Choroid plexus epithelial cell (primary cell): Measurements from ENCODE around the gene AFAP1L1.

Experiments used
- DNase-seq: peaks from one replicate; pipeline ENCODE4 v3.0.0-alpha.2; 2010; ENCODE audit warnings: low read depth
- H3K4me3 ChIP-seq: 2 replicates; pipeline ENCODE4 v1.5.1; 2011; ENCODE audit warnings: low read depth, mild to moderate bottlenecking, control low read depth, low read length, moderate library complexity
- TF ChIP-seq, protein P1 (sequence below): conservative IDR thresholded peaks from 2 replicates; pipeline ENCODE4 v1.5.1; 2011; ENCODE audit warnings: low read depth, mild to moderate bottlenecking, control low read depth, inconsistent platforms, low read length, moderate library complexity

Gene AFAP1L1

GRCh38 chr5:149283626-149284480 is 12.2 kb downstream of the AFAP1L1 start:
- TF ChIP-seq, protein P1, sequence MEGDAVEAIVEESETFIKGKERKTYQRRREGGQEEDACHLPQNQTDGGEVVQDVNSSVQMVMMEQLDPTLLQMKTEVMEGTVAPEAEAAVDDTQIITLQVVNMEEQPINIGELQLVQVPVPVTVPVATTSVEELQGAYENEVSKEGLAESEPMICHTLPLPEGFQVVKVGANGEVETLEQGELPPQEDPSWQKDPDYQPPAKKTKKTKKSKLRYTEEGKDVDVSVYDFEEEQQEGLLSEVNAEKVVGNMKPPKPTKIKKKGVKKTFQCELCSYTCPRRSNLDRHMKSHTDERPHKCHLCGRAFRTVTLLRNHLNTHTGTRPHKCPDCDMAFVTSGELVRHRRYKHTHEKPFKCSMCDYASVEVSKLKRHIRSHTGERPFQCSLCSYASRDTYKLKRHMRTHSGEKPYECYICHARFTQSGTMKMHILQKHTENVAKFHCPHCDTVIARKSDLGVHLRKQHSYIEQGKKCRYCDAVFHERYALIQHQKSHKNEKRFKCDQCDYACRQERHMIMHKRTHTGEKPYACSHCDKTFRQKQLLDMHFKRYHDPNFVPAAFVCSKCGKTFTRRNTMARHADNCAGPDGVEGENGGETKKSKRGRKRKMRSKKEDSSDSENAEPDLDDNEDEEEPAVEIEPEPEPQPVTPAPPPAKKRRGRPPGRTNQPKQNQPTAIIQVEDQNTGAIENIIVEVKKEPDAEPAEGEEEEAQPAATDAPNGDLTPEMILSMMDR: no peak
- no peak overlapping the region for H3K4me3 ChIP-seq
- DNase-seq: no peak

DNA sequence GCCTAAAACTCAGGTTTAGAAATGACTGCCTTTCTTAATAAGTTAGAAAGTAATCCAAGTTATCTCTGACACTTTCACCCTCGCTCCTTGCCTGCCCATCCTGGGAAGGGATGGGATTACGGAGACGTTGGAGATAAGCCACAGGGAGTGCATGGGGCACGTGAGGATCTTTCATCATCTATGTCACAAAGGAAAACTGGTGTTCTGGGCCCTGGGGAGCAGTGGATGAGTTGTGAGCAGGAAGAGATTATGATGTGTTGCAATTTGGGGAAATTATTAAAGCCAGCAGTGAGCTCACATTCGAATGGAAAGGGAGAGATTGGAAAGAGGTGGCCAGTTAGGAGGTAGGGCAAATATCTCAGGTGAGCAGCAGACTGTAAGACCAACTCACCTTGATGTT is 12.8 kb downstream of the AFAP1L1 start:
- DNase-seq: peak; percentile 57
- no peak overlapping the region for H3K4me3 ChIP-seq
- TF ChIP-seq, protein P1: no peak

GRCh38 chr5:149285153-149285552 is 13.5 kb downstream of the AFAP1L1 start:
- no peak for DNase-seq
- TF ChIP-seq, protein P1: no peak
- H3K4me3 ChIP-seq: no peak overlapping the region

DNA sequence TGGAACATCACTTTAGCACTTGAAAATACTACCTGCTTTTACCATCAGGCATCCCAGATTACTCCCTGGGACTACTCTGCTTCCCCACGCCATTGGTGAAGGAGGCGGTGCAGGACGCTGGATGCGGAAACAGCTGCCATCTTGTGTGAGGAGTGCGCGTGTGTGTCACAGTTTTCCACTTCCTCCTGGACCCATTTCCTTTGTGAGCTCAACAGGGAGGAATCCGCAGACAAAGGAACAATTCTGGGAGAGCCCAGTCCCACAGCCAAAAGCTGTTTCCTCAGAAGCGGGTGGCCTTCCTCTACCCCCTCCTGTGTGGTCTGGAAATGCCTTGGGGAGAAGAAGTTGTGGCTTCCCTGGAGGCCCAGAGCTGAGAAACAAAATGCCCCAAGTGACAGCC is 16.8 kb downstream of the AFAP1L1 start:
- no peak overlapping the region for H3K4me3 ChIP-seq
- DNase-seq: no peak
- TF ChIP-seq, protein P1: no peak

- DNase-seq: no peak
- H3K4me3 ChIP-seq: no peak overlapping the region
- TF ChIP-seq, protein P1: no peak
These were observed 17.6 kb downstream of the AFAP1L1 start for GRCh38 chr5:149289301-149289700.

DNA sequence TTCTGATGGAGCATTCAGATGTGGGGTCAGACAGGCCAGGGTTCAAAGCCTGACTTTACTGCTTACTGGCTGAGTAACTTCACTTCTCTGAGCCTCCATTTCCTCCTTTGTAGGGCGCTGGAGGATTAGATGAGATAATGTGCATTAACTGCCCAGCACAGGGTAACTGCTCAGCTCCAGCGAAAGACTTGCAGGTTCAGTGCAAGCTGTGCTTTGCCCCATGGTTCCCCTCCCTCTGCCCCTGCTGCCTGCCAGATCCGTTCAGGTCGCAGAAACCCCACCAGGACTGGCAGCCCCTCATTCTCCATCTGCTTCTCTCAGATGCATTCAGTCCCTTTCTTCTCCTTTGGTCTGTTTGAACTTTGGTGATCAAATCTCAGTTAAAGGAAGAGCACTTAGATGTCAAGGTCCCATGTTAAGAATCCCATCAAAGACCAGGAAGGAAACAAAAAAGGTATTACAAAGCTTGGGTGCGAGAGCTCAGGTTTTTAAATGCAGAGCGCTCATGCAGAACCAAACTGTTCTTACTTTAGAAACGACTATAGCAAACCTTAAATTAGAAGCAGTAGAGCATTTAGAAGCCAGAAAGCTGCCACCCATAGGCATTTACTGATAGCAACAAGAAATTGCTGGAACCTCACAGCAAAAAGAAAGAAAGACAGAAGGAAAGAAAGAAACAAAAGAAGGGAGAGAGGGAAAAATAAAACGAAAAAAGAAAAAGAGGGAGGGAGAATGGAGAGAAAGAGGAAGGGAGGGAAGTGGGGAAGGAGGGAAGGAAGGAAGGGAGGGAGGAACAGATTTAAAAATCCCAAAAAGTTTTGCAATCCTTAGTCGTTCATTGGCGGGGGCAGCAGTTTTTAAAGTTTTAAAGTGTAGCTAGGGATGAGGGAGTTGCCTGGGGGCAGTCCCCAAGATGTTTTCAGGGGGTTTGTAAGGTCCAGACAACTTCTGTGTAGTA is 23.5 kb downstream of the AFAP1L1 start:
- TF ChIP-seq, protein P1: no peak
- DNase-seq: no peak

More for the DNA sequence above, 23.5 kb downstream of the AFAP1L1 start:
- no peak overlapping the region for H3K4me3 ChIP-seq
